D721Med (cell line): ENCODE data around the gene OLFM2.

Experiments
- DNase-seq: peaks from one replicate; pipeline ENCODE4 v3.0.0; 2011; ENCODE audit warnings: low spot score; ENCODE audit not compliant: insufficient read length
- FAIRE-seq: peaks from 2 replicates; lab custom pipeline; 2011; peaks lifted over from hg19 to GRCh38; lab: Jason Lieb, UNC
- CTCF ChIP-seq: IDR thresholded peaks from 2 replicates; pipeline ENCODE4 v1.5.1; 2012; ENCODE audit warnings: mild to moderate bottlenecking, control low read depth; ENCODE audit not compliant: insufficient read depth; ENCODE audit errors: missing control alignments

Gene OLFM2

GRCh38 chr19:9842834-9843625, 93.3 kb downstream of the OLFM2 start:
- DNase-seq (no peak), FAIRE-seq (no peak)
- no peak for TF ChIP-seq CTCF

GRCh38 chr19:9839415-9839814, 96.9 kb downstream of the OLFM2 start:
- no peak for TF ChIP-seq CTCF
- no peak for DNase-seq
- FAIRE-seq = no peak

- FAIRE-seq = no peak
- no peak for DNase-seq
Observed at GRCh38 chr19:9838324-9838723, 98.0 kb downstream of the OLFM2 start.

GRCh38 chr19:9836021-9836420, 100.3 kb downstream of the OLFM2 start:
- TF ChIP-seq CTCF = no peak
- no peak for FAIRE-seq
- DNase-seq = no peak

More at GRCh38 chr19:9838324-9838723, 98.0 kb downstream of the OLFM2 start:
- no peak for TF ChIP-seq CTCF

GRCh38 chr19:9835507-9835949, 100.8 kb downstream of the OLFM2 start:
- DNase-seq (no peak), FAIRE-seq (no peak)
- TF ChIP-seq CTCF = no peak

- FAIRE-seq (no peak), DNase-seq (peak; percentile 91)
- TF ChIP-seq CTCF = peak; percentile 39
Observed at GRCh38 chr19:9834726-9835506, 101.4 kb downstream of the OLFM2 start, which contains the start of gene PIN1. PIN1 (plus strand) TSS chr19:9835318; CDS start chr19:9835345, 27 bp downstream.

- DNase-seq (no peak), FAIRE-seq (no peak)
- no peak for TF ChIP-seq CTCF
Observed at GRCh38 chr19:9834307-9834725, 102.0 kb downstream of the OLFM2 start.
